T-helper 2 cell treated with Interferon-gamma antibody and Interleukin-4, amounts not matched to agents 100 ng/mL and 5 ng/mL, for 36 hours (primary cell): ENCODE measurements around the gene HOXA10. TPM values are rescaled to one million over a fixed set of nuclear protein-coding genes. Genes with fewer than 3 reads are reported as not detected.

Experiments used
- intact Hi-C: fragments of 100-400 bp; cut with micrococcal nuclease; formaldehyde crosslinking; loops from one replicate; pipeline ENCODE4 v1.15.1; 2023
- total RNA-seq: library from RNA; stranded (reverse); gene quantifications from 2 replicates; pipeline ENCODE4 v1.2.3, GENCODE V29; 2022

The HOXA10 gene
- total RNA-seq, 1 donor from 2014 or later = not detected

GRCh38 chr7:27138472-27138871, 35.6 kb downstream of the HOXA10 start:
- intact Hi-C loops = no loop called here

- intact Hi-C loops = no loop called here
Measured at GRCh38 chr7:27137640-27138315, 36.3 kb downstream of the HOXA10 start.

- intact Hi-C loops = no loop called here
Measured at GRCh38 chr7:27134392-27134791, 39.7 kb downstream of the HOXA10 start.

GRCh38 chr7:27133409-27134231, 40.5 kb downstream of the HOXA10 start:
- intact Hi-C loops = no loop called here

- intact Hi-C loops = no loop called here
Measured at GRCh38 chr7:27132978-27133377, 41.1 kb downstream of the HOXA10 start.

- intact Hi-C loops = no loop called here
Measured at GRCh38 chr7:27132214-27132613, 41.9 kb downstream of the HOXA10 start.

DNA sequence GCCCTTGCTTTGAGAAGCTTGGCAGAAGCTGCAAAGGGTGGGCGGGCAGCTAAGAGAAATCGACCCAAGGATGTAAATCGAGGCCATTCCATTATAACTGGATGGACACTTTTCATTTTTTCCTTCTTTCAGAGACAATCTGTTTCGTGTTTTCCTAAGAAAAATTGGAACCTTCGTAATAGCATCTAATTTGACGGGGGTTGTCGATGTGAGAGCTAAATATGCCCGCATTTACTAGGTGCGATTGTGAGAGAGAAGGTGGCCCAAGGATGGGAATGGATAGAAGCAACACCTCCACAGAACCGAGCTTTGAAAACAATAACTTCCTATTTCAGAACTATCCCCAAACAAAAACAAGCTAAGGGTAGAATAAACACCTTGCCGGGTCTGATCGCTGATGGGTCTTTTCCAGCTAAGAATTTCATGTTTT, 42.7 kb downstream of the HOXA10 start:
- intact Hi-C loops = loop anchor here (1.0 kb wide), 1 partner anchor 35 kb away; no protein-coding TSS in a partner anchor

DNA sequence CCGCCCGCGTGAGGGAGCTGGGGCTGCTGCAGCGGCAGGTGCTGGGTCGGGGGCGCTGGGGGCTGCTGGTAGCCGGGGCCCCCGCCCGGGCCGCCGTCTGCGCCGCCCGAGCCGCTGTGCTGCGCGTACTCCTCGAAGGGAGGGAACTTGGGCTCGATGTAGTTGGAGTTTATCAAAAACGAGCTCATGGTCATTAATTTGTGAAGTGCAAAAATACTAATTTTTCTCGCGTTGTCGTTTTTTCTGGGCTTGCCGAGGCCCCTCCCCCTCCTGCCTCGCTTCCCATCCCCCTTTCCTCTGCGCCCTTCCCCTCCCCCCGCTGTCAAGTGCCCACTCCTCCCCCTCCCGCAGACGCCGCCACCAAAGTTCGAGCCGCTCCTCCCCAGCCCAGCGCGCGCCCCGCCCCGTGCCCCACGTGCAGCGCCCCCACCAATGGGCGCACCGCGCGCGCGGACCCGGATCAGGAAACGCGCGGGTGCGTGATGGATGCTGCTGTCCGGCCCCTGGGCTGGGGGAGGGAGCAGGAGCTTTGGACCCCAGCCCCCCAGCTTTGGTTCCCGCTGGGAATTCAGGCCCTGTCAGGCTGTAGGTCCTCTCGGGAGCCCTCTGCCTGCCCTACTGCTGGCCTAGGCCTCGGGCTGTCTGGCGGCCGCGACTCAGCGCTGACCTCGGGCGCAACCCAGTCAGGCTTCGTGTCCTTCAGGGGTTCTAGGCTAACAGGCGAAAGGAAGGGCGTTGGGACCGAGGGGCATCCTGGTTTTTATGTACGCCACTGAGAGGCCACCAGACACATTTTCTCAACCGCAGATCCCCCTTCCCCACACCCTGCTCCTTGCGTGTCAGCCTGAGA, 43.4 kb downstream of the HOXA10 start, which contains the start of gene HOXA4:
HOXA4 (minus strand) TSS at position 218 of the 850 bp plus-strand sequence; CDS start at position 194, 24 bp downstream.
- intact Hi-C loops = loop anchor here (1.0 kb wide), 1 partner anchor 34 kb away; no protein-coding TSS in a partner anchor

- intact Hi-C loops = no loop called here
Measured at GRCh38 chr7:27129729-27130539, 44.2 kb downstream of the HOXA10 start.

- intact Hi-C loops = no loop called here
Measured at GRCh38 chr7:27128776-27129728, 45.1 kb downstream of the HOXA10 start.

DNA sequence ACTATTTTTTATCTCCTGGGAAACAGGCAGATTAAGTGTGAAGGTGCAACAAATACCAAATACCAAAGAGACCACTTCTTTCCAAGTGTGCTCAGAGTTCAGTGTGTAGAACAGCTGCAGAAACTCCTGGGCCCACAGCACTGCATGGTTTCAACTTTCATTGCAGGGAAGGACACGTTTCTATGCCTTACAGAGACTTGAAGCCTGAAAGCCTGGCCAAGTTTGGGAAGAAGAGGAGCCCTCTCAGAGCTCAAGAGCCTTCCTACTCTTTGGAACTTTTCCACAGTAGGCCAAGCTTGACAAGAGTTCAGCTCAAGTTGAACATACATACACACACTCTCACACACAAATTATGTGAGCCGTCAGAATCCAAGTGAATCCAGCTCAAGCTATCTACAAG, 46.1 kb downstream of the HOXA10 start:
- intact Hi-C loops = no loop called here

- intact Hi-C loops = no loop called here
Measured at GRCh38 chr7:27126596-27127327, 47.4 kb downstream of the HOXA10 start.

GRCh38 chr7:27125986-27126394, 48.1 kb downstream of the HOXA10 start:
- intact Hi-C loops = no loop called here

DNA sequence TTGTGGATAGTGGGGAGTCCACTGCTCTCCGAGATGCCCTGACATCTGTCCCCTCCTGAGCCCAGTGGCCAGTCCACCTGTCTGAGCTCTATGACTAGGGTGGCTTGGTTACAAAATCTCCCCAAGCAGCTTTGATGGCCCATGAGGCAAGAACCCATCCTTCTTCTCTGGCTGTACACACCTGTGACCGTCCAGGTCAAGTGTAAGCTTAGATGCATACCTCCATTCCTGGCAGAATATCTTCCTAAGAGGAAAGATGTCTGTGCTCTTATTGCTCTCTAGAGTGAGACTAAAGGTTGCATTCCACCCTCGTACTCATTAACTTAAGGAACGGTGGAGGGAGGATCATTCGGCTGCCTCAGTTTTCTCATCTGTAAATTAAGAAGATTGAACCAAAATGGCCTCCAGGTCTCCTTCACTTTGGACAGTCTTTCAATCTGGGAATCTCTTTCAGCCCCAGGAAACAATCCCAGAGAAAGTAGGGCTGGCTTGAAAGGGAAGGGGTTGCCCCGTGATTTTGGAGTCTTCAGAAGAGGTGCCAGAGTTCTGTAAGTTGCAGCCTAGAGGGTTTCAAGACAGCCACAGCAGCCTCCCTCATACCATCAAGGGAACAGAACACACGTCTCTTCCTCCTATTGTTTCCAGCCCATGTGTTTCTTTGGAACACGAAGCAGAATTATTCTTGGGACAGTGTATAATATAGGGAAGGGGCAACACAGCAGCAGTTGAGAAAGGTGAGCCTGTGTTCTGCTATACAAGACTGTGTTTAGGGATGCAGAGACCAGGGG, 49.0 kb downstream of the HOXA10 start:
- intact Hi-C loops = no loop called here

GRCh38 chr7:27124096-27124901, 49.8 kb downstream of the HOXA10 start:
- intact Hi-C loops = no loop called here

DNA sequence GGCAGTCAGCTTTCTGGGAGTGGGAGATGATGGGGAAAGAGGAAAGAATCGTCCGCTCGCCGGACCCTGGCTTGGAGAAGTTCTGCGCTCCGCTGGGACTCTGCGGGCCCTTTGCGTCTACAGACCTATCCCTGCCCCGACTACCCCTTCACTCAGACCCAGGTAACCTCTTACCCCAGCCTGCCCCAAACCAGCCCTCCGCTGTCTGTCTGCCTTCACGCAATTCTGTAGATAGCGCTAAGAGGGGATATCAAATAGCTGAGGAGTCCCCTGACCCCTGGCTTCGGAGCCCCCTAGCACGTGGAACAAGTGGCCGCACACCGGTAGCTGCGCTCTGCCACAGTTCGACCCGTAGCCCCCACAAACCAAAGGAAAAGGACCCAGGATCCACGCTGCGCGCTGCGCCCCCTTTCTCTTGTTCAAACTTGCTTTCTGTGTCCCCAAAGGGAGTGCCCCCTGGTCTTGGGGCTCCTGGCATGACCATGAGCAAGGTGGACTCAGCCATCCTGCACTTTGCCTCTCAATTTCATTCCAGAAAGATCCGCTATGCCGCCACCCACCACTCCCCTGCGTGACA, 50.6 kb downstream of the HOXA10 start:
- intact Hi-C loops = no loop called here

DNA sequence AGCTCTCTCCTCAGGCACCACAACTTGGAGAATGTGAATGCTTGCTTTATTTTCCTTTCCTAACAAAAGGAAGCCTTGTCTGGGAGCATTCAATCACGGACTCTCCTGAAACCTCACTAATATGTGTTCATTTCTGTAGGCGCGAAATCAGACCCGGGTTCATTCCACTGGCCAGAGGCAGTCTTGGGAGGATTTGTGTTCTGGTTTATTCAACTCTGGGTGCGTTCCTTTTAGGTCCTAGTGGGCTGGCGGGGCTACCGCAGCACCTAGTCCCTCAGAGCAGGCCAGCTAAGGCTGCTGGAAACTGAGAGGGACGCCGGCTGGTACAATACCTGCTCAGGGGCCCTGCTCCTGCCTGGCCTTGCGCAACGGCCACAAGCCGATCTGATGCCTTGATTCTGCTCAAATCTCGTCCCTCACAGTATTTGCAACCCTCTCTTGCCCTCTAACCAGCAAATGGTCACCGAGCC, 51.1 kb downstream of the HOXA10 start:
- intact Hi-C loops = no loop called here
